Stomach (tissue), 4 donors: ENCODE measurements around the gene RAMACL.

ENCODE experiments used
- CTCF ChIP-seq, 7 experiments: fragments of 450-650 bp in 4 of 7; fragments of 200-600 bp in 3 of 7; sonication (generic) in 3 of 7; IDR thresholded peaks; one replicate each; pipeline ENCODE4 v1.5.1; 2016 to 2019; ENCODE audit warnings: antibody characterized with exemption in 7 of 7, control low read depth in 2 of 7, mild to moderate bottlenecking in 1 of 7
- POLR2A ChIP-seq, 4 donors: fragments of 450-650 bp; IDR thresholded peaks; one replicate each; pipeline ENCODE4 v1.6.1; 2016; ENCODE audit warnings: antibody characterized with exemption in 4 of 4, control low read depth in 2 of 4, mild to moderate bottlenecking in 1 of 4, moderate library complexity in 1 of 4
- POLR2AphosphoS5 ChIP-seq, 3 donors: sonication (generic); formaldehyde crosslinking; IDR thresholded peaks; one replicate each; pipeline ENCODE4 v1.6.1; 2016; ENCODE audit warnings: antibody characterized with exemption in 3 of 3

DNA sequence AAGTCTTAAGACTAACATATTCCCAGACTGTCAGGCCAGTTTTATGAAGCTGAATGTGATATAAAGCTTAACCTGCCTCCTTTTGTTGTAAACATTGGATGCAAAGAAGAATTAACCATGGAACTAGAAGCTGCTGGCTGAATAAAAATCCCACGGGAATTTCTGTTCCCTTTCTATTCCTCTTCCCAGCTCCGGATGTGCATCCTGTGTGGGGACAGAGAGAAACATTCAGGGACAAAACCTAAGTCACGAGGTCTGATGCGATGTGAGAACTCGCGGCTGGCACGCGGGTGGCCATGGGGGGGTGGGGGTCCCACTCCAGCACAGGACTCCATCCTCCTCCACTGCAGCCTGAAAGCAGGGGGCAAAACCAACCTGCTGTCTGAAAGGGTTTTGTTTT is 32.2 kb downstream of the RAMACL start:
- TF ChIP-seq CTCF (IDR thresholded peaks at IDR 0.05), result no peak
- TF ChIP-seq POLR2A (IDR thresholded peaks at IDR 0.05), result no peak
- TF ChIP-seq POLR2AphosphoS5 (IDR thresholded peaks at IDR 0.05), result no peak
